GM10248 (cell line): ENCODE data around the gene C3orf49.

Experiments
- CTCF ChIA-PET: fragments of 300-600 bp; sonication (Branson Sonifier 250); formaldehyde crosslinking; extraction: SDS; loops from one replicate; lab custom pipeline; 2021; ENCODE audit warnings: antibody characterized with exemption; lab: Yijun Ruan, JAX
- POLR2A ChIA-PET: fragments of 350-650 bp; sonication (Branson Sonifier 250); formaldehyde crosslinking; extraction: SDS; loops from one replicate; lab custom pipeline; 2020; ENCODE audit warnings: antibody characterized with exemption; lab: Yijun Ruan, JAX
- DNase-seq: peaks from one replicate; pipeline ENCODE4 v3.0.0; 2012; ENCODE audit errors: extremely low spot score
- TF ChIP-seq, protein P1 (sequence below): IDR thresholded peaks from 2 replicates; pipeline ENCODE4 v1.5.1; 2012; ENCODE audit warnings: mild to moderate bottlenecking, low read depth; ENCODE audit errors: extremely low read depth, missing control alignments, control extremely low read depth

C3orf49 gene

DNA sequence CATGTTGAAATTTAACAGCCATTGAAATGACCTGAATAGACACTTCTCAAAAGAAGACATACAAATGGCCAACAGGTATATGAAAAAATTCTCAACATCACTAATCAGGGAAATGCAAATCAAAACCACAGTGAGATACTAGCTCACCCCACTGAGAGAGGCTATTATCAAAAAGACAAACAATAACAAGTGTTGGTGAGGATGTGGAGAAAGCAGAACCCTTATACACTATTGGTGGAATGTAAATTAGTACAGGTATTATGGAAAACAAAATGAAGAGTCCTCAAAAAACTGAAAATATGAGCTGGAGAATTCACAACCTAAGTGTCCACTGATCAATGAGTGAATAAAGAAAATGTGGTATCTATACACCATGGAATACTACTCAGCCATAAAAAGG is 23.0 kb downstream of the C3orf49 start:
- ChIA-PET CTCF (interaction anchor here (0.8 to 1.7 kb wide), 3 partner anchors 8 to 145 kb away, joined by 3 to 5 read pairs (median 3); no protein-coding TSS in a partner anchor), POLR2A (no interaction called here)
- no peak for DNase-seq
- TF ChIP-seq, protein P1, sequence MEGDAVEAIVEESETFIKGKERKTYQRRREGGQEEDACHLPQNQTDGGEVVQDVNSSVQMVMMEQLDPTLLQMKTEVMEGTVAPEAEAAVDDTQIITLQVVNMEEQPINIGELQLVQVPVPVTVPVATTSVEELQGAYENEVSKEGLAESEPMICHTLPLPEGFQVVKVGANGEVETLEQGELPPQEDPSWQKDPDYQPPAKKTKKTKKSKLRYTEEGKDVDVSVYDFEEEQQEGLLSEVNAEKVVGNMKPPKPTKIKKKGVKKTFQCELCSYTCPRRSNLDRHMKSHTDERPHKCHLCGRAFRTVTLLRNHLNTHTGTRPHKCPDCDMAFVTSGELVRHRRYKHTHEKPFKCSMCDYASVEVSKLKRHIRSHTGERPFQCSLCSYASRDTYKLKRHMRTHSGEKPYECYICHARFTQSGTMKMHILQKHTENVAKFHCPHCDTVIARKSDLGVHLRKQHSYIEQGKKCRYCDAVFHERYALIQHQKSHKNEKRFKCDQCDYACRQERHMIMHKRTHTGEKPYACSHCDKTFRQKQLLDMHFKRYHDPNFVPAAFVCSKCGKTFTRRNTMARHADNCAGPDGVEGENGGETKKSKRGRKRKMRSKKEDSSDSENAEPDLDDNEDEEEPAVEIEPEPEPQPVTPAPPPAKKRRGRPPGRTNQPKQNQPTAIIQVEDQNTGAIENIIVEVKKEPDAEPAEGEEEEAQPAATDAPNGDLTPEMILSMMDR: no peak

GRCh38 chr3:63845215-63845614 is 26.1 kb downstream of the C3orf49 start:
- ChIA-PET CTCF (interaction anchor here (1.2 kb wide), 2 partner anchors 13 to 29 kb away, joined by 3 read pairs; no protein-coding TSS in a partner anchor), POLR2A (no interaction called here)
- TF ChIP-seq, protein P1: no peak
- DNase-seq: no peak

DNA sequence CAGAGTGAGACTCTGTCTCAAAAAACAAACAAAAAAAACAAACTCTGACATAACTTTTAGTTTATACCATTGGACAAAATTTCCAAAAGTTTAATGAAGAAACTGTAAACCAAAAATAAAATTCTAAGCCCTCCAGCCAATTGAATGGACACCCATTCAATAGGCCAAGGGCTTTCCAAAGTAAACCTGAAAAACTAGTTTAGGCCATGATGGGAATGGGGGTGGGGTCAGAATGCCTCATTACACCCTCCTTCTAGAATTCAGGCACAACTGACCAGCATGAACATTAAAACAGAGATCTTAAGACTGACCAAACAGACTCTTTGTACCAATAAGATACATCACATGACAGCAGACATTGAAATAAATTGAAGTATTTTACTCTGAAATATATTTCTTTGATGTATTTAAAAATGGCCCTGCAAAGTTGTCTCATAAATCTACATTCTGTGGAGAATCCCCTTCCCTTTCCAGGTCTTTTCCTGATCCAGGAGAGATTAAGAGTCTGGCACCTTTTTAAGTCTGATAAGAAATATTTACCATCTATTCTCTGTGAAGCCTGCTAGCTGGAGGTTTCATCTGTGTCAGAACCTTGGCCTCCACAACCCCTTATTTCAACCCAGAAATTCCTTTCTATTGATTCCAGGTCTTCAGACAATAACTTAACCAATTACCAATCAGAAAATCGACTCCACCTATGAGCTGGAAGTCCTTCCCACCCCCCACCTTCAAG is 28.8 kb downstream of the C3orf49 start:
- no peak for DNase-seq
- TF ChIP-seq, protein P1: no peak
- ChIA-PET POLR2A (no interaction called here), CTCF (interaction anchor here (0.9 to 1.0 kb wide), 2 partner anchors 30 to 117 kb away, joined by 3 to 5 read pairs; no protein-coding TSS in a partner anchor)

GRCh38 chr3:63849175-63849574 is 30.1 kb downstream of the C3orf49 start:
- CTCF ChIA-PET: interaction anchor here (1.2 kb wide), 1 partner anchor 11 kb away, joined by 3 read pairs; no protein-coding TSS in a partner anchor

GRCh38 chr3:63851287-63851686 is 32.2 kb downstream of the C3orf49 start:
- POLR2A ChIA-PET: no interaction called here

More at GRCh38 chr3:63849175-63849574, 30.1 kb downstream of the C3orf49 start:
- POLR2A ChIA-PET: no interaction called here
- TF ChIP-seq, protein P1: no peak
- DNase-seq: no peak

DNA sequence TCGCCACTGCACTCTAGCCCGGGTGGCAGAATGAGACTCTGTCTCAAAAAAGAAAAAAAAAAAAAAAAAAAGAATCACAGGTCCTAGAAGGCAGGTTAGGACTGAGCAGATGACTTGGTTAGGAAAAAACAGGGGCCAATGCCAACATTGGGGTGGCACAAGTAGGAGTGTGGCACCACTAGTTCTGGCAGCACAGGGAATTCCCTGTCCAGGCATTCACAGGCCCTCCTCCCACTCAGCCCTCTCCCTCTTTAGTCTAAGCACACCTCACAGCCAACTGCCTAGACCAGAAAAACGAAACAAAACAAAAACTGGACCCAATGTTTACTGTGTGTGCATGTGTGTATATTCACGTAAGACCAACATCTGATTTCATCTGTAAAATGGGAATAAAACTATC is 34.0 kb downstream of the C3orf49 start:
- DNase-seq: no peak
- TF ChIP-seq, protein P1: no peak
- ChIA-PET POLR2A (interaction anchor here (0.8 kb wide), 1 partner anchor 22 kb away, joined by 7 read pairs; no protein-coding TSS in a partner anchor), CTCF (interaction anchor here (1.0 to 1.5 kb wide), 2 partner anchors 11 to 610 kb away, joined by 3 to 5 read pairs; no protein-coding TSS in a partner anchor)

More at GRCh38 chr3:63851287-63851686, 32.2 kb downstream of the C3orf49 start:
- TF ChIP-seq, protein P1: no peak
- CTCF ChIA-PET: interaction anchor here (0.8 to 2.1 kb wide), 7 partner anchors 9 to 500 kb away, joined by 3 to 5 read pairs (median 3); partner anchors contain the start of gene C3orf49
- no peak for DNase-seq
